H1 (cell line): ENCODE data around the gene MYPN. TPM values are rescaled to one million over a fixed set of nuclear protein-coding genes. Genes with fewer than 3 reads are reported as not detected.

Experiments used
- BRCA1 ChIP-seq: IDR thresholded peaks from 2 replicates; pipeline ENCODE4 v1.6.1; 2012; ENCODE audit warnings: low read depth, low read length, improper control_type of control experiment
- EGR1 ChIP-seq: IDR thresholded peaks from 2 replicates; pipeline ENCODE4 v1.6.1; 2011; ENCODE audit warnings: low read depth, low read length, borderline replicate concordance
- polyA plus RNA-seq, 7 experiments: library from polyadenylated mRNA; depleted of rRNA in 3 of 7; stranded (reverse) in 5 of 7; unstranded in 2 of 7; fragments of >200 nt in 5 of 7; fragments of 200-250 nt in 2 of 7; gene quantifications; 1 replicate in 5 of 7; 2 replicates in 1 of 7; 4 replicates in 1 of 7; pipeline versions ENCODE4 v1.2.1 to v1.2.3, GENCODE V29; 2011 to 2013; ENCODE audit warnings: missing spikeins in 2 of 7, mixed read lengths in 2 of 7
- total RNA-seq: library from RNA; stranded (reverse); fragmentation: NEBNext Ultra II Directional; extraction: Animal tissue kit (Norgen Biotek cat#: 25700); gene quantifications from 2 replicates; pipeline ENCODE4 v1.2.1, GENCODE V29; 2021

Gene MYPN
- total and polyA plus RNA-seq, 2 of the 8 experiments (the other 6 are each of a cell fraction or from before 2014, with no cell fraction given) = not detected

- TF ChIP-seq EGR1 = no peak
- TF ChIP-seq BRCA1 = no peak
These were observed 75.3 kb downstream of the MYPN start (continued) for GRCh38 chr10:68184546-68184945.
